ENCODE results near the gene ARFGEF3. TPM values are rescaled to one million over a fixed set of nuclear protein-coding genes. Genes with fewer than 3 reads are reported as not detected.

ARFGEF3 gene
- total RNA-seq, 4 donors from 2014 or later, result 6.7 to 17.1 (median 13.2) TPM

DNA sequence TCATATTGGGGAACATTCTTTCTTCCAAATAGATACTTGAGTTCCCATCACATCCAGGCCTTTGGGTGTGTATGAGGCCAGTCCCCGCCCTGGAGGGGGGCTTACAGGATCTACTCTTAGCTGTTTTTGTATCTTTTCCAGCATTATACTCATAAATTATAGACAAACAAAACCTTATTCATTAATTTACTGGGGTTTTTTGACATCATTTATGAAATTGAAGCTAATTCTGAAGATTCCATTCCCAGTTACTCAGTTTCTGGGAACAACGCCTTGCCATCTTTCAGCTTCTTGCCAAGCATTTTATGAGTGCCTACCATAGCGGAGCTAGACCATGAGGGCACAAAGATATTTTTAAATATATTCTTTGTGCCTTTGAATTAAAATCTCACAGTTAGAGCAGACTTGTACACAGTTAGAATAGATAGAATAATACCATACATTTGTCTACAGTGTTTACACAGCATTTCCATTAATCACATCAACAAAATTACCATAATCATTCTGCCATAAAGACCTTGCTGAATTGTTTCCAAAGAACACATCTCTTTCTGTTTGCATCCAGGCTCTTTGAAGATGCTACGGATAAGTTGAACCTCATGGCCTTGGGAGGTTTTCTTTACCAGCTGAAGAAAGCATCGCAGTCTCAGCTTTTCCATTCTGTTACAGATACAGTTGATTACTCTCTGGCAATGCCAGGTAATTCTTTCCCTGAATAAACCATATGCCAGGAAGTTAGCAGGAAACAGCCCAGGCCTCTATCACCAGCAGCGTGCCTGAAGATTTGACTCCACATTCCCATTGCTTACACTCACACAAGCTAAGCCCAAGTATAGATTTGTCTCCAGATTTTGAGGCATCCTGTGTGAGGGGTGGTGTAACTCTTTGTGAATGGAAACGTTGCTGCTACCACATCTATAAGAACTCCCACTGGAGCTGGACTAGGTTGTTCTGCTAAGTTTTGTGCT is 132.0 kb downstream of the ARFGEF3 start:
- Histone ChIP-seq H3K27me3 (no peaks in the 10 kb centered on the region), H3K4me1 (no peaks in the 10 kb centered on the region), H3K36me3 (no peaks in the 10 kb centered on the region), H3K27ac (no peak overlapping the region), H3K4me3 (no peak overlapping the region), H3K9me3 (no peaks in the 10 kb centered on the region)
- in situ Hi-C loops (cut with MboI; ENCODE audit: low pct_ligation_motif_present in 1 of 4, low pct_unique_long_range_greater_than_20kb in 1 of 4, low sequenced_read_pairs in 3 of 4) (loop anchor here in 1 of 4 donors (25.0 kb wide), 1 partner anchor 281 kb away; no protein-coding TSS in a partner anchor), intact Hi-C loops (cut with DNase I; ENCODE audit: low total_unique reads) (loop anchor here (2.0 to 5.0 kb wide), 2 partner anchors 57 to 176 kb away; no protein-coding TSS in a partner anchor)
- 77 to 86% methylated on average over 5 to 7 of the region's 7 CpGs for WGBS, 2 donors (ENCODE audit: low coverage in 1 of 2)
- no peak for TF ChIP-seq EP300 (IDR thresholded peaks at IDR 0.05; ENCODE audit: low read depth)
- TF ChIP-seq, protein P1, sequence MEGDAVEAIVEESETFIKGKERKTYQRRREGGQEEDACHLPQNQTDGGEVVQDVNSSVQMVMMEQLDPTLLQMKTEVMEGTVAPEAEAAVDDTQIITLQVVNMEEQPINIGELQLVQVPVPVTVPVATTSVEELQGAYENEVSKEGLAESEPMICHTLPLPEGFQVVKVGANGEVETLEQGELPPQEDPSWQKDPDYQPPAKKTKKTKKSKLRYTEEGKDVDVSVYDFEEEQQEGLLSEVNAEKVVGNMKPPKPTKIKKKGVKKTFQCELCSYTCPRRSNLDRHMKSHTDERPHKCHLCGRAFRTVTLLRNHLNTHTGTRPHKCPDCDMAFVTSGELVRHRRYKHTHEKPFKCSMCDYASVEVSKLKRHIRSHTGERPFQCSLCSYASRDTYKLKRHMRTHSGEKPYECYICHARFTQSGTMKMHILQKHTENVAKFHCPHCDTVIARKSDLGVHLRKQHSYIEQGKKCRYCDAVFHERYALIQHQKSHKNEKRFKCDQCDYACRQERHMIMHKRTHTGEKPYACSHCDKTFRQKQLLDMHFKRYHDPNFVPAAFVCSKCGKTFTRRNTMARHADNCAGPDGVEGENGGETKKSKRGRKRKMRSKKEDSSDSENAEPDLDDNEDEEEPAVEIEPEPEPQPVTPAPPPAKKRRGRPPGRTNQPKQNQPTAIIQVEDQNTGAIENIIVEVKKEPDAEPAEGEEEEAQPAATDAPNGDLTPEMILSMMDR (IDR thresholded peaks at IDR 0.05), result no peak
- no peak for TF ChIP-seq POLR2AphosphoS5 (IDR thresholded peaks at IDR 0.05)
- TF ChIP-seq POLR2A (IDR thresholded peaks at IDR 0.05), result no peak
- DNase-seq, result no peak

- Histone ChIP-seq H3K9me3 (no peaks in the 10 kb centered on the region), H3K4me1 (no peaks in the 10 kb centered on the region), H3K27ac (no peak overlapping the region), H3K36me3 (peaks cover 0 to 8% (median 0%) of the 10 kb centered on the region in 4 donors), H3K4me3 (no peak overlapping the region), H3K27me3 (no peaks in the 10 kb centered on the region)
- no peak for DNase-seq
- in situ Hi-C loops (cut with MboI; ENCODE audit: low pct_ligation_motif_present in 1 of 4, low pct_unique_long_range_greater_than_20kb in 1 of 4, low sequenced_read_pairs in 3 of 4), result loop anchor here in 1 of 4 donors (25.0 kb wide), 1 partner anchor 284 kb away; no protein-coding TSS in a partner anchor
- intact Hi-C loops (cut with DNase I; ENCODE audit: low total_unique reads), result no loop called here
- TF ChIP-seq EP300 (IDR thresholded peaks at IDR 0.05; ENCODE audit: low read depth) (no peak), POLR2AphosphoS5 (IDR thresholded peaks at IDR 0.05) (no peak), POLR2A (IDR thresholded peaks at IDR 0.05) (no peak)
- TF ChIP-seq, protein P1 (IDR thresholded peaks at IDR 0.05), result no peak
- 93 to 100% methylated on average over 2 to 9 of the region's 9 CpGs for WGBS, 2 donors (ENCODE audit: low coverage in 1 of 2)
These were observed 134.6 kb downstream of the ARFGEF3 start for GRCh38 chr6:138296381-138296780.

DNA sequence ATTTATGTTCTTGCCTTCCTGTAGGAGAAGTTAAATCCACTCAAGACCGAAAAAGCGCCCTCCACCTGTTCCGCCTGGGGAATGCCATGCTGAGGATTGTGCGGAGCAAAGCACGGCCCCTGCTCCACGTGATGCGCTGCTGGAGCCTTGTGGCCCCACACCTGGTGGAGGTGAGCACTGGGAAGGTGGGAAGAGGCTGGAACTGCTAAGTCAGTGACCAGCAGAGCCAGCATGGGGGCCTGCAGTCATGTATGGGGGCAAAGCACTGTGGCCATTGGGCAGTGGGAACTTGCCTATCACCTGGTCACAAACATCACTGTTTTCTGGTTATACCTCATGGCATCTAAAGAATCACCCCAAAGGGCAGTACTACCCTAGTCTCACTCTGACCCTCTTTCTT is 135.0 kb downstream of the ARFGEF3 start:
- in situ Hi-C loops (cut with MboI; ENCODE audit: low pct_ligation_motif_present in 1 of 4, low pct_unique_long_range_greater_than_20kb in 1 of 4, low sequenced_read_pairs in 3 of 4), result loop anchor here in 1 of 4 donors (25.0 kb wide), 1 partner anchor 284 kb away; no protein-coding TSS in a partner anchor
- H3K36me3 ChIP-seq, result peaks cover 0 to 8% (median 0%) of the 10 kb centered on the region in 4 donors
- TF ChIP-seq POLR2AphosphoS5 (IDR thresholded peaks at IDR 0.05) (no peak), POLR2A (IDR thresholded peaks at IDR 0.05) (no peak), EP300 (IDR thresholded peaks at IDR 0.05; ENCODE audit: low read depth) (no peak)
- TF ChIP-seq, protein P1 (IDR thresholded peaks at IDR 0.05), result no peak

GRCh38 chr6:138297761-138298298 is 136.1 kb downstream of the ARFGEF3 start:
- H3K9me3 ChIP-seq, result no peaks in the 10 kb centered on the region
- TF ChIP-seq POLR2AphosphoS5 (IDR thresholded peaks at IDR 0.05) (no peak), POLR2A (IDR thresholded peaks at IDR 0.05) (no peak), EP300 (IDR thresholded peaks at IDR 0.05; ENCODE audit: low read depth) (no peak)
- TF ChIP-seq, protein P1 (IDR thresholded peaks at IDR 0.05), result no peak
- H3K4me1 ChIP-seq, result no peaks in the 10 kb centered on the region
- H3K36me3 ChIP-seq, result peaks cover 0 to 8% (median 0%) of the 10 kb centered on the region in 4 donors
- H3K4me3 ChIP-seq, result no peak overlapping the region
- H3K27ac ChIP-seq, result no peak overlapping the region
- H3K27me3 ChIP-seq, result no peaks in the 10 kb centered on the region
- DNase-seq, result no peak
- in situ Hi-C loops (cut with MboI; ENCODE audit: low pct_ligation_motif_present in 1 of 4, low pct_unique_long_range_greater_than_20kb in 1 of 4, low sequenced_read_pairs in 3 of 4) (loop anchor here in 1 of 4 donors (25.0 kb wide), 1 partner anchor 286 kb away; no protein-coding TSS in a partner anchor), intact Hi-C loops (cut with DNase I; ENCODE audit: low total_unique reads) (no loop called here)
- 83% methylated on average over 1 of the region's 1 CpG; no CpG with 5 or more reads in 1 of the 2 donors for WGBS, 2 donors (ENCODE audit: low coverage in 1 of 2)

More for the DNA sequence above, 135.0 kb downstream of the ARFGEF3 start:
- H3K27me3 ChIP-seq, result no peaks in the 10 kb centered on the region
- no peak for DNase-seq
- H3K9me3 ChIP-seq, result no peaks in the 10 kb centered on the region
- WGBS, 2 donors (ENCODE audit: low coverage in 1 of 2), result 93 to 100% methylated on average over 1 to 7 of the region's 7 CpGs
- H3K4me1 ChIP-seq, result no peaks in the 10 kb centered on the region
- intact Hi-C loops (cut with DNase I; ENCODE audit: low total_unique reads), result no loop called here
- no peak overlapping the region for H3K4me3 ChIP-seq
- H3K27ac ChIP-seq, result no peak overlapping the region
